ENCODE data around the gene C2orf92.

DNA sequence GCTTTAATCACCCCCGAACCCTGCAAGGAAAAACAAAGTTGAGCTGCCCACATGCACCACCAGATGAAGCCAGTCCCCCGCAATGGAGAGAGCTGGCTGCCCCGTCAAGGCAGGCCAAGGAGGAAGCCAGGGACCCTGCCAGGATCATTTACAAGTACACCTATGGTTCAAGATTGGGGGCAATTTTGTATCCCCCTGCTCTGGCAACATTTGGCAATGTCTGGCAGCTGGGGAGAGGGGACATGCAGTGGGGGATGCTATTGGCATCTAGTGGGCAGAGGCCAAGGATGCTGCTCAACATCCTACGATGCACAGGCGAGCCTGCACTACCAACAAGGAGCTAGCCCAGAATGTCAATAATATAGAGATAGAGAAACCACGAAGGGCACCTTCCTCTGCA, 7.6 kb upstream of the C2orf92 start:
- no peak for TF ChIP-seq POLR2AphosphoS5 (IDR thresholded peaks at IDR 0.05; ENCODE audit: low read depth, low read length)
- TF ChIP-seq, protein P1, sequence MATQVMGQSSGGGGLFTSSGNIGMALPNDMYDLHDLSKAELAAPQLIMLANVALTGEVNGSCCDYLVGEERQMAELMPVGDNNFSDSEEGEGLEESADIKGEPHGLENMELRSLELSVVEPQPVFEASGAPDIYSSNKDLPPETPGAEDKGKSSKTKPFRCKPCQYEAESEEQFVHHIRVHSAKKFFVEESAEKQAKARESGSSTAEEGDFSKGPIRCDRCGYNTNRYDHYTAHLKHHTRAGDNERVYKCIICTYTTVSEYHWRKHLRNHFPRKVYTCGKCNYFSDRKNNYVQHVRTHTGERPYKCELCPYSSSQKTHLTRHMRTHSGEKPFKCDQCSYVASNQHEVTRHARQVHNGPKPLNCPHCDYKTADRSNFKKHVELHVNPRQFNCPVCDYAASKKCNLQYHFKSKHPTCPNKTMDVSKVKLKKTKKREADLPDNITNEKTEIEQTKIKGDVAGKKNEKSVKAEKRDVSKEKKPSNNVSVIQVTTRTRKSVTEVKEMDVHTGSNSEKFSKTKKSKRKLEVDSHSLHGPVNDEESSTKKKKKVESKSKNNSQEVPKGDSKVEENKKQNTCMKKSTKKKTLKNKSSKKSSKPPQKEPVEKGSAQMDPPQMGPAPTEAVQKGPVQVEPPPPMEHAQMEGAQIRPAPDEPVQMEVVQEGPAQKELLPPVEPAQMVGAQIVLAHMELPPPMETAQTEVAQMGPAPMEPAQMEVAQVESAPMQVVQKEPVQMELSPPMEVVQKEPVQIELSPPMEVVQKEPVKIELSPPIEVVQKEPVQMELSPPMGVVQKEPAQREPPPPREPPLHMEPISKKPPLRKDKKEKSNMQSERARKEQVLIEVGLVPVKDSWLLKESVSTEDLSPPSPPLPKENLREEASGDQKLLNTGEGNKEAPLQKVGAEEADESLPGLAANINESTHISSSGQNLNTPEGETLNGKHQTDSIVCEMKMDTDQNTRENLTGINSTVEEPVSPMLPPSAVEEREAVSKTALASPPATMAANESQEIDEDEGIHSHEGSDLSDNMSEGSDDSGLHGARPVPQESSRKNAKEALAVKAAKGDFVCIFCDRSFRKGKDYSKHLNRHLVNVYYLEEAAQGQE (IDR thresholded peaks at IDR 0.05; ENCODE audit: insufficient read depth in 1 of 2, low read depth in 2 of 2, low read length in 2 of 2): no peak

Data from PFSK-1 (cell line).